HG03520 (cell line): ENCODE measurements around the gene RUNX3.

Experiments used
- ATAC-seq: cut with Tn5 transposase; IDR thresholded peaks from one replicate; pipeline ENCODE4 v1.9.1; 2021; ENCODE audit warnings: mild to moderate bottlenecking, moderate library complexity; ENCODE audit not compliant: unreplicated experiment

The RUNX3 gene

DNA sequence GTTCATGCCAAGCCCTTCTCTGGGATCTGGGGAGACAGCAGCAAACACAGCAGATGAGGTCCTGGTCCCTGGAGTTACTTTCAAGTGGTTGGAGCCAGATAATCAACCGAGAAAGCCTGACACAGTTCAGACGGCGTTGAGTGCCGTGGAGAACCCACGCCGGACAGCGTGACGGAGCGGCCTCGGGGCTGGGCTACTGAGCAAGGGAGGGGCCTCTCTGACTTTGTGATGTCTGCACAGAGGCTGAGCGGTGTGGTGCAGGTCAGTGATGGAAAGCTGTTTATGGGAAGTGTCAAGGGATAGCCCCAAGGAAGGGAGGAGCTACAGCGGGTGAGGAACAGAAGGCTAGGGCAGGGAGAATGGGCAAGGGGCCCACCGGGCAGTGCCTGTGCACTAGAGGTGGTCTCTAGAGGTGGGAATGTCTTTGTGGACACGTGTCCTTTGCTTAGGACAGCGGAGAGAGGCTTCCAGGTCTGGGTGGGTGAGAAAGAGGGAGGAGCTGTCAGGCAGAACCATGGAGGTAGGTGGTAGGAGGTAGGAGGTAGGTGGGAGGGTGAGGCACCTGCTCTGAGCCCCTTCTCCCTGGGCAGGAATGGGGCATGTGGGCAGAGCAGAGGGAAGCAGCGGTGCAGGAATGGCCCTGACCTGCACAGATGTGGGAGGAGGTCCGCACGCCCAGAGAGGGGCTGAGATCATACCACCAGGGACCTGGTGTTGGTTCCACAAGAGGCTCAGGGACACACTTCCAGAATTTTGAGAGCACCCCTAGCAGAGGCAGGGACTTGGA lies 62.8 kb downstream of the RUNX3 start:
- no peak for ATAC-seq

DNA sequence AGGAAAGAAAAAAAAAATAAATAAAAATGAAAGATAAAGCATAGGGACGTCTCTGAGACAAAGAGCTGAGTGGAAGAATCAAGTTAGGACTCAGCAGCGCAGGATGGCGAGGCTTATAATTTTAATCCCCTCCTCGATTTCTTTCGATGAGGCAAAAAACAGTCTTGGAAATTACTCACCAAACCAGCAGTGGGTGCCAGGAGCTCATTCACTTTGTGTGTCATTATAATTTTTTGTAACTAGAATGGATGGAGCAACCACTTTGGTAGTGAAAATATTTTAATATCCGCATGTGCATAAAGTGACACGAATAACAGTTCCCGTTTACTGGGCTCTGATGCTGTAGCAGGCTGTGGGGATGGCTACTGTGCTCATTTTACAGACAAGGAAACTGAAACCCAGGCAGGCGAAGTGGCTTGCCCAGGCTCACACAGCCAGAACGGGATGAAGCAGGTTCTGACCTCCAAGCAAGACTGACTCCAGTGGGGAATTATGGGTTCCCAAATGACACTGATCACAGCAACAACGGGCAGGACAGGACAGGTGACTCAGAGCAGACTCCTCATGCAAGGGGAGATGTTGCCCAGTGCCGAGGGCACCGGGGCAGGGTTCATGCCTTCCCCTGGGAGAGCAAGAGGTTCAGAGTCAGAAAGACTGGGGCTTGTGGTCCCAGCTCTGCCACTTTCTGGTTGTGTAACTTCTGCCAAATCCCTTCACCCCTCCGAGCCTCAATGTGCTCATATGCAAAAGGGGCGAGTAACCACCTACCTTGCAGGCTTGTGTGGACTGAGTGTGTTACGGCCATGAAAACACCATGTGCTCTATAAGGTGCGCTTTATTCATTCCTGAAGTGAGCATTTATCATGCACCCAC lies 63.6 kb downstream of the RUNX3 start:
- ATAC-seq, result no peak

DNA sequence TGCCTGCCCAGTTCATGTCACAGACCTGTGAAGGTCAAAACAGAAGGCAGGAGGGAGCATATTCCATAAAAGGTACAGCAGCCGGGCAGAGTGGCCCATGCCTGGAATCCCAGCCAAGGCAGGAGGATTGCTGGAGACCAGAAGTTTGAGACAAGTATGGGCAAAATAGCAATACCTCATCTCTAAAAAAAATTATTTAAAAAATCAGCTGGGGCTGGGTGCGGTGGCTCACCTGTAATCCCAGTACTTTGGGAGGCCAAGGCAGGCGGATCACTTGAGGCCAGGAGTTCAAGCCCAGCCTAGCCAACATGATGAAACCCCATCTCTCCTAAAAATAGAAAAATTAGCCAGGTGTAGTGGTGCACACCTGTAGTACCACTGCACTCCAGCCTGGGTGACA lies 64.5 kb downstream of the RUNX3 start:
- no peak for ATAC-seq

DNA sequence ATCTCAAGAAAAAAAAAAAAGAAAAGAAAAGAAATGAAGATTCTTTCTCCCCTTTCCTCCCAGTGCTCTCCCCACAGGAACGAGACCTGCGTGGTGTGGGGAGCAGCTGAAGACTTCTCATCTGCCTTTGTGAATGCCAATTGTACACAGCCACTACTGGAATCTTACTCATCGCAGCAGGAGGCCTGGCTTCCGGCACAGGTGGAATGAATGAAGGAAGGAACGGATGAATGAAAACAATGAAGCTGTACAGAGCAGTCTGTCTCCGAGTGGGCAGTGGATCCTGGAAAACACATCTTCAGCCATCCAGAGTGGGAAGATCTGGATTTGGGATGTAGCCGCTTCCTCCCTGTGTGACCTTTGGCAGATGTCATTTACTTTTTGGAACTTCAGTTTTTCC lies 64.9 kb downstream of the RUNX3 start:
- no peak for ATAC-seq

DNA sequence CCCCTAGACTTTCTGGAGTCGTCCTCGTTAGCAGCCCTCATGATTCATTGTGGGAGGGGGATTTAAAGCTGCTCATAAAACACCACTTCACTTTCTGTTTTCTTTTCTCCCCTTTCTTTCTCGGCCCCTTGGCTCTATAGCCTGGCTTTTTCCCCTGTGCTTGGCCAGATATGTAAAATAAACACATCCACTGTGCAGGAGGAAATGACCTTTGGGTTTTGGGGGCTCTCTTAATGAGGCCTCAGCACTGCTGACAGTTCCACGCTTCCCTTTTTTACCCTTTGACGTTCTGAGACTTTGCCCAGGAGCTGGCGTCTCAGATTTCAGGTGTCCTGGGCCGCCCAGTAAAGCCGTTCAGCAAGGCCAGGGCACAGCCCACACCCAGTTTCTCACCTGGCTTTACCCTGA lies 65.7 kb downstream of the RUNX3 start:
- no peak for ATAC-seq

DNA sequence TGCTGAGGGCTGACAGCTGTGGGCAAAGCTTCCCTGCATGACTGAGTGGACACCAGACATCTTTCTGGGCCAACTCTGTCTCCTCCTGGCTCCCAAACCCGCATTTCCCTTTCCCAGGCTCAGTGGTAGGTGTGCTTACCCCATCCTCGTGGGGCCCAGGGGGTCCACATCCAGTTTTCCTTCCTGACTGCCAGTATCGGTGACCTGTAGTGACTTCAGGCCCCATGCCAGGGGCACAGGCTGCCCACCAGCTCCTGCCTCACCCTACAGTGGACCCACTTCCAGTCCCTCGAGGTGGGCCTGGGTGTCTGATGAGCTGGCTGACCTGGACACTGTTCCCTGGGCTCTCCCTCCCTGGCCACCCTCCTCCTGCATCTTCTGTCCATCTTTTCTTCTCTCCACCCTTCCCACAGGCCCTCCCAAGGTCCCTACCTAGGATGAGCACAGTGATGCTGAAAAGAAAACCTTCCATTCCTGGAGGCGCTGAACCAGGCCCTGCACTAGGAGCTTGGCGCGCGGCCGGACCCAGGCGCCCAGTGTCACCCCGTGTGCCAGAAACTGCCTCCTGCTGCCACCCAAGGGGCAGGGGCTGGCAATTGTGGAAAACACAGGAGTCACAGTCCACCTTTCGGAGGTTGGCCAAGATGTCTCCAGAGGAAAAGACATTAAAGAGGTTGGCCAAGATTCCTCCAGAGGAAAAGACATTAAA lies 67.1 kb downstream of the RUNX3 start:
- ATAC-seq, result no peak

DNA sequence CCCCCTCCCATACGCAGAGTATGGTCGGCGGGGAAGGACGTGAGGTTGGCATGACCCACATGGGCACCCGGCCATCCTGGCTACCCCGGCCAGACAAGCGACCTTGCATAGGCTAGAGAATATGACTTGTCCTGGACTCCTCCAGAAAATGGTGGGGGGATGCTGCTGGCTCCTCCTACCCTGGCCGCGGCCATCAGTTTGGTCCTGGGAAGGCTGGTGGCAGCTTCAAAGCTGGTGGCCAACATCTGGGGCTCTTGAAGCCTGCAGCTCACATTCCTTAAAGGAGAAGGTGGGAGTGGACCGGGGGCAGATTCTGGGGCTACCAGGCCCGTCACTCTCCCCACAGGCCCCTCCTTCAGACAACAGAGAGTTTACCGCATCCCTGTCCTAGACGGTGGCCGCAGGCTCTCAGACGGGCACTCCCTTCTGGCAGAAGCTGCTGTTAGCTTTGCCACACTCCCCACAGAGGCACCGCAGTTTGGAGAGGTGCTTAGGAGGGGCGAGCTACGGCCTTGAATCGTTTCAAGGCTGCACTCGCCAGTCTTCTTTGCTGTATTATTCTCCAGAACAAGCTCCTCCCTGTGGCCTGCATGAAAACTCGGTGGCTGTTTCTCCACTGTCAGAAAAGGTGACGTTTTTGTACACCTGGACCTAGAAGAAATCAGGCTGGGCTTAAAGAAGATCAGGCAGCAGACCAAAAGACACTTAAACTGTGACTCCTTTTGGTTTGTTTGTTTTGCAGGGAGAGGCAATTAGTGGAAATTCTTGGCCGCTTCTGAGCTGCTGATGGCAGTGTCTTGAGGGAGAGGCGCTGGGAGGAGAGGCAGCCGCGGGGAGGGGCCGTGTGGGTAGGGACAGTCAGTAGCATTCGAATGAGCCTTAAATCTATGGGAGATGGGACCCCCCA lies 68.0 kb downstream of the RUNX3 start:
- ATAC-seq, result no peak

DNA sequence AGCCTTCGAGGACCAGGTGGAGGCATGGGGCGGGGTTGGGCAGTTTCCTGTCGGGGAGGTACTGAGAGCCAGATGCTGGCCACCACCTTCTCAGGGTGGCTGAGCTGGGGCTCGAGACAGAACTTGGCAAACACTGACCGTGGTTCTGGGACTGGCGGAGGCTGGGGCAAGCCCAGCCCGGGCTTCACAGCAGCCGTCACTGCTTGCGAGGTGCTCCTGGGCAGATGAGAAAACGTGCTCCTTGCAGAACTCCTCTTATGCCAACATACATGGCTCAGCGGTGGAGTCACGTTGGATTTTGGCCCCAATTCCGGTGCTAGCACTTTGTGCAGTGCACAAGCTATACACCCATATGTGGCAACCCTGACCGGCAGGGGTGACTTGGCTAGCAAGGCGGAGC lies 69.2 kb downstream of the RUNX3 start:
- no peak for ATAC-seq

GRCh38 chr1:24859063-24860010 lies 70.7 kb downstream of the RUNX3 start:
- ATAC-seq, result no peak

- ATAC-seq, result no peak
Measured at GRCh38 chr1:24858277-24858676, 71.8 kb downstream of the RUNX3 start.

- no peak for ATAC-seq
Measured at GRCh38 chr1:24857507-24858133, 72.5 kb downstream of the RUNX3 start.

GRCh38 chr1:24856787-24857506 lies 73.1 kb downstream of the RUNX3 start:
- no peak for ATAC-seq

DNA sequence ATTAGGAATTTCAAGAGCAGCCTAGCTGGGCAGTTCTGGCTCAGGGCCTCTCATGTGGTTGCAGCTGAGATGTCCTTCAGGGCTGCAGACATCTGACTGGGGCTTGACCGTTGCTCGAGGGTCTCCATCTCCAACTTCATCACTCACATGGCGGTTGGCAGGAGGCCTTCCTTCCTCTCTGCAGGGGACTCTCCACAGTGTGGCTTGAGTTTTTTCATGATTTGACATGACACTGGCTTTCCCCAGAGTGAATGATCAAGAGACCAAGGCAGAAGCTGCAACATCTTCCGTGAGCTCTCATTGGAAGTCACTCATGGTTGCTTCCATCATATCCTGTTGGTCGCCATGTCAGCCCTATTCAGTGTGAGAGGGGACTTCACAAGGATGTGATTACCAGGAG lies 74.6 kb downstream of the RUNX3 start:
- no peak for ATAC-seq

DNA sequence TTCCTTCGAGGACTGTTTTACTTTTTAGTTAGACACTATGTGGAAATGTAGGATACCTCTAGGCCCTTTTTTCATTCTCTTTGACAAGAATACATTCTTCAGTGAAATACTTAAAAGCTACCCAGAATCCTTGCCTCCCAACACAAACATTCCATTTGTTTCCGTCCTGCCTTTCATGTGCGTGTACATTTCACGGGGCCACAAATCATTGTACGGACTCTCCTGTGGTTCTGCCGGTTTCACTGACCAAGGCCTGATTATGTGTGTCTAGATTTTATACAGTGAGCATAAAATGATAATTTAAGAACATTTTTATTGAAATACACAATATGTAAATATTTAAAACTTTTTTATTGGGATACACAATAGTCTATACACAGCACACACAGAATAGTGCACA lies 76.4 kb downstream of the RUNX3 start:
- no peak for ATAC-seq

DNA sequence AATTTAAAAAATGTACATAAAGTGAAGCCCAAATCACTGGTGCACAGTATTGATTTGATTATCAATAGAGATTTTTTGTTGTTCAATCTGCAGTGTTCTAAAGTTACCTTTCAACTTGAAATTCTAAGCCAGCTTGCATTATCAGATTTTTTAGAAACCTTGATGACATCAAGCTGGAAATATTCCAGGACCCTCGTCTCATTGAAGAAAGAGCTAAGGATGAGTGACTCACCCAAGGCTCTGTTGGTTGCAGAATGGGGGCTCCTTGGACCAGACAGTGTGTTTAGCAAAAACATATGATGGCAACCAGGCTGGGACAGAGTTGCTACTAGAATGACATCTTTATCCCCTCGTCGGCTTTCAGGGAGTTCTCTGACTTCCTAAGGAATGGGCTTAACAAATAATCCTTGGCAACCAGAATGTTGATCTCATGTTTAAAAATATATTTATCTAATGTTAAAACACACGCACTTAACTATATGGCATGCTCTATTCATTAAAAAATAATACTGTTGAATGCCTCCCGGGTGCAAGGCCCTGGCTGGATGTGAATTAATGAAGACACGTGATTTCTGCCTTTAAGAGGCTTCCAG lies 79.7 kb downstream of the RUNX3 start:
- no peak for ATAC-seq

GRCh38 chr1:24849672-24850295 lies 80.3 kb downstream of the RUNX3 start:
- ATAC-seq, result no peak
